Right lobe of liver (tissue), 4 donors: ENCODE measurements around the gene ATRX.

ENCODE experiments used
- CTCF ChIP-seq, 4 donors: fragments of 200-600 bp in 3 of 4; fragments of 450-650 bp in 1 of 4; IDR thresholded peaks; one replicate each; pipeline versions ENCODE4 v1.5.1 to v1.8.0; 2016 to 2022; ENCODE audit warnings: antibody characterized with exemption in 4 of 4, mild to moderate bottlenecking in 2 of 4
- POLR2A ChIP-seq: fragments of 450-650 bp; IDR thresholded peaks from one replicate; pipeline ENCODE4 v1.6.1; 2017; ENCODE audit warnings: antibody characterized with exemption, mild to moderate bottlenecking
- donor health status: DM: no; HTN: no; CAD: no.
- donor health status: DM: no; HTN: no; CAD: no.
- donor health status: DM: no; HTN: yes; CAD: no.

GRCh38 chrX:77622233-77622632 lies 163.8 kb downstream of the ATRX start:
- TF ChIP-seq CTCF (IDR thresholded peaks at IDR 0.05) (no peak), POLR2A (no peak)
